B cell (primary cell): Measurements from ENCODE around the gene PCDH15.

ENCODE experiments used
- EZH2 ChIP-seq: IDR thresholded peaks from 2 replicates; pipeline ENCODE4 v1.6.1; 2012; ENCODE audit warnings: borderline replicate concordance, low read depth, mild to moderate bottlenecking, moderate library complexity, low read length; ENCODE audit not compliant: insufficient read depth, poor library complexity, severe bottlenecking
- TF ChIP-seq, protein P1 (sequence below): fragments of 200-600 bp; IDR thresholded peaks from one replicate; pipeline ENCODE4 v1.8.0; 2022; ENCODE audit warnings: antibody characterized with exemption, mild to moderate bottlenecking

DNA sequence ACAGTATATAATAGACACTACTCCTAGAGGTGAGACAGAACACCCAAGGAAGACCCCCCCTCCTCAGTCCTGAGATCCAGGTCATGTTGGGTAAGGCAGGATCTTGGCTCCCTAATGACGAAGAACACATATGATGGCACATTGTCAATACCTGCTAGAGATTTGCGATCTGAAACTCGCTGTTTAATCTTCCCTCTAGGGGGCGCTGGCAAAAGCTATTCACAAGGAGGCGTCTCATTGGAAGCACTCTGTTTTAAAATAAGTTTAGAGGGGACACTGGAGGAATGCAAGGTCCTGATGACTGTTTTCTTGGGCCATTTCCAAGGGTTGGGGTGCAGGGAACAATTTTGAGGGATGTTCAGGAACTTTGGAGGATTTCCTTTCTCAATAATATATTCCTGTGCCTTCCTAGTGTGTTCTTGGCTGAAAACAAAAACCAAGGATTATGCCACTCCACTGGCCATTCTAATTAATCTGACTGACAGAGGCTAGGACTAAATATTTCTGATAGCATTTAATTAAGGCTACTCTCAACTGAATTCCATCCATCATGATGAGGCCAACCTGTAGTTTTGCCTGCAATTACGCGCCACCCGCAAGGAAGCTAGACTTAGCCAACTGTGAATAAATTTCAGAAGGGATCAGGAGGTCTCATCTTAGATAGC, 1014.7 kb downstream of the PCDH15 start:
- TF ChIP-seq, protein P1, sequence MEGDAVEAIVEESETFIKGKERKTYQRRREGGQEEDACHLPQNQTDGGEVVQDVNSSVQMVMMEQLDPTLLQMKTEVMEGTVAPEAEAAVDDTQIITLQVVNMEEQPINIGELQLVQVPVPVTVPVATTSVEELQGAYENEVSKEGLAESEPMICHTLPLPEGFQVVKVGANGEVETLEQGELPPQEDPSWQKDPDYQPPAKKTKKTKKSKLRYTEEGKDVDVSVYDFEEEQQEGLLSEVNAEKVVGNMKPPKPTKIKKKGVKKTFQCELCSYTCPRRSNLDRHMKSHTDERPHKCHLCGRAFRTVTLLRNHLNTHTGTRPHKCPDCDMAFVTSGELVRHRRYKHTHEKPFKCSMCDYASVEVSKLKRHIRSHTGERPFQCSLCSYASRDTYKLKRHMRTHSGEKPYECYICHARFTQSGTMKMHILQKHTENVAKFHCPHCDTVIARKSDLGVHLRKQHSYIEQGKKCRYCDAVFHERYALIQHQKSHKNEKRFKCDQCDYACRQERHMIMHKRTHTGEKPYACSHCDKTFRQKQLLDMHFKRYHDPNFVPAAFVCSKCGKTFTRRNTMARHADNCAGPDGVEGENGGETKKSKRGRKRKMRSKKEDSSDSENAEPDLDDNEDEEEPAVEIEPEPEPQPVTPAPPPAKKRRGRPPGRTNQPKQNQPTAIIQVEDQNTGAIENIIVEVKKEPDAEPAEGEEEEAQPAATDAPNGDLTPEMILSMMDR = no peak
- no peak for TF ChIP-seq EZH2
